Measurements from ENCODE around the gene WNT6. TPM values are rescaled to one million over a fixed set of nuclear protein-coding genes. Genes with fewer than 3 reads are reported as not detected.

WNT6 gene
- total RNA-seq, 1 donor from 2014 or later = 118 TPM

DNA sequence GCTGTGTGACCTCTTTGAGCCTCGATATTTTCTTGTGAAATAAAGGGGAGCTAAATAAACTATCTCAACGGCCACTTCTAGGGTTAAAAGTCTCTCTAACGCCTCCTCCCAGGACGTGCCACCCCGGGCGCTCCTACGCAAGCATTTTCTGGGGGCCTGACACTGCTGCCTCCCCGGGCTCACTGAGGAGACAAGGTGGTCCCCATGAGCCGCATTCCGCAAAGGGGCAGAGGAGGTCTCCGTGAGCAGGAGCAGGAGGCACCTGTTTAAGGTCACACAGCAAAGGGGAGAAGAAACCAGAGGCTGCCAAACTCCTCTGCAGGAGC, 20.1 kb downstream of the WNT6 start:
- peak overlapping the region; percentile 90 for H3K27ac Mint-ChIP-seq
- peak overlapping the region; percentile 74 for H3K4me3 Mint-ChIP-seq
- peaks cover 2% of the 10 kb centered on the region for H3K36me3 Mint-ChIP-seq
- DNase-seq (ENCODE audit: low spot score in 2 of 2, unreplicated experiment in 2 of 2) = no peak
- peaks cover 51% of the 10 kb centered on the region for H3K27me3 Mint-ChIP-seq (ENCODE audit: low read depth)
- peaks cover 62% of the 10 kb centered on the region for H3K4me1 Mint-ChIP-seq
- TF ChIP-seq, protein P1, sequence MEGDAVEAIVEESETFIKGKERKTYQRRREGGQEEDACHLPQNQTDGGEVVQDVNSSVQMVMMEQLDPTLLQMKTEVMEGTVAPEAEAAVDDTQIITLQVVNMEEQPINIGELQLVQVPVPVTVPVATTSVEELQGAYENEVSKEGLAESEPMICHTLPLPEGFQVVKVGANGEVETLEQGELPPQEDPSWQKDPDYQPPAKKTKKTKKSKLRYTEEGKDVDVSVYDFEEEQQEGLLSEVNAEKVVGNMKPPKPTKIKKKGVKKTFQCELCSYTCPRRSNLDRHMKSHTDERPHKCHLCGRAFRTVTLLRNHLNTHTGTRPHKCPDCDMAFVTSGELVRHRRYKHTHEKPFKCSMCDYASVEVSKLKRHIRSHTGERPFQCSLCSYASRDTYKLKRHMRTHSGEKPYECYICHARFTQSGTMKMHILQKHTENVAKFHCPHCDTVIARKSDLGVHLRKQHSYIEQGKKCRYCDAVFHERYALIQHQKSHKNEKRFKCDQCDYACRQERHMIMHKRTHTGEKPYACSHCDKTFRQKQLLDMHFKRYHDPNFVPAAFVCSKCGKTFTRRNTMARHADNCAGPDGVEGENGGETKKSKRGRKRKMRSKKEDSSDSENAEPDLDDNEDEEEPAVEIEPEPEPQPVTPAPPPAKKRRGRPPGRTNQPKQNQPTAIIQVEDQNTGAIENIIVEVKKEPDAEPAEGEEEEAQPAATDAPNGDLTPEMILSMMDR (IDR thresholded peaks at IDR 0.05; ENCODE audit: unreplicated experiment) = no peak
- no peaks in the 10 kb centered on the region for H3K9me3 Mint-ChIP-seq

GRCh38 chr2:218880102-218880858, 20.7 kb downstream of the WNT6 start, which contains the start of gene WNT10A:
TSS of gene WNT10A (plus strand) at chr2:218880852. CDS start at chr2:218880996, 144 bp downstream.
- H3K36me3 Mint-ChIP-seq = peaks cover 2% of the 10 kb centered on the region
- H3K4me1 Mint-ChIP-seq = peaks cover 68% of the 10 kb centered on the region
- peak within 1 kb of the TSS; percentile 90 for H3K27ac Mint-ChIP-seq
- peak within 1 kb of the TSS; percentile 82 for H3K4me3 Mint-ChIP-seq
- TF ChIP-seq, protein P1 (IDR thresholded peaks at IDR 0.05; ENCODE audit: unreplicated experiment) = no peak
- no peaks in the 10 kb centered on the region for H3K9me3 Mint-ChIP-seq
- DNase-seq (ENCODE audit: low spot score in 2 of 2, unreplicated experiment in 2 of 2) = peak; percentile 41 to 64
- H3K27me3 Mint-ChIP-seq (ENCODE audit: low read depth) = peaks cover 52% of the 10 kb centered on the region

- no peak for DNase-seq (ENCODE audit: low spot score in 2 of 2, unreplicated experiment in 2 of 2)
- peak overlapping the region; percentile 84 for H3K27ac Mint-ChIP-seq
- no peaks in the 10 kb centered on the region for H3K9me3 Mint-ChIP-seq
- peaks cover 48% of the 10 kb centered on the region for H3K27me3 Mint-ChIP-seq (ENCODE audit: low read depth)
- H3K4me1 Mint-ChIP-seq = peaks cover 75% of the 10 kb centered on the region
- TF ChIP-seq, protein P1 (IDR thresholded peaks at IDR 0.05; ENCODE audit: unreplicated experiment) = no peak
- peak overlapping the region; percentile 82 for H3K4me3 Mint-ChIP-seq
- peaks cover 2% of the 10 kb centered on the region for H3K36me3 Mint-ChIP-seq
Observed at GRCh38 chr2:218880859-218881594, 21.4 kb downstream of the WNT6 start.

GRCh38 chr2:218881744-218882460, 22.3 kb downstream of the WNT6 start:
- peak overlapping the region; percentile 82 for H3K4me3 Mint-ChIP-seq
- DNase-seq (ENCODE audit: low spot score in 2 of 2, unreplicated experiment in 2 of 2) = no peak
- no peaks in the 10 kb centered on the region for H3K9me3 Mint-ChIP-seq

GRCh38 chr2:218882461-218882816, 22.8 kb downstream of the WNT6 start:
- Mint-ChIP-seq H3K4me1 (peaks cover 75% of the 10 kb centered on the region), H3K36me3 (no peaks in the 10 kb centered on the region), H3K4me3 (peak overlapping the region; percentile 82), H3K9me3 (no peaks in the 10 kb centered on the region), H3K27me3 (ENCODE audit: low read depth) (peaks cover 45% of the 10 kb centered on the region), H3K27ac (peak overlapping the region; percentile 95)
- TF ChIP-seq, protein P1 (IDR thresholded peaks at IDR 0.05; ENCODE audit: unreplicated experiment) = no peak
- DNase-seq (ENCODE audit: low spot score in 2 of 2, unreplicated experiment in 2 of 2) = no peak

More at GRCh38 chr2:218881744-218882460, 22.3 kb downstream of the WNT6 start:
- Mint-ChIP-seq H3K27me3 (ENCODE audit: low read depth) (peaks cover 45% of the 10 kb centered on the region), H3K4me1 (peaks cover 76% of the 10 kb centered on the region), H3K36me3 (no peaks in the 10 kb centered on the region), H3K27ac (peak overlapping the region; percentile 95)
- TF ChIP-seq, protein P1 (IDR thresholded peaks at IDR 0.05; ENCODE audit: unreplicated experiment) = no peak

Data from mesothelial cell of epicardium (in vitro differentiated cells).